ENCODE results near the gene ANAPC15.

The ANAPC15 gene

GRCh38 chr11:72078477-72078876, 34.0 kb downstream of the ANAPC15 start:
- peak overlapping the region; percentile 77 for H3K4me3 ChIP-seq (ENCODE audit: low read depth, low read length)
- CTCF ChIA-PET, result interaction anchor here (1.0 to 2.5 kb wide), 3 partner anchors 13 to 53 kb away, joined by 3 to 22 read pairs (median 6); no protein-coding TSS in a partner anchor
- H3K27ac ChIP-seq (ENCODE audit: extremely low read depth, low read depth, low read length), result no peak overlapping the region
- POLR2A ChIA-PET, result interaction anchor here (0.6 to 1.4 kb wide), 4 partner anchors 8 to 278 kb away, joined by 3 to 7 read pairs (median 4); no protein-coding TSS in a partner anchor
- TF ChIP-seq ZNF175 (tag by site-specific recombination; IDR thresholded peaks at IDR 0.05) (no peak), SP7 (tag by site-specific recombination; IDR thresholded peaks at IDR 0.05) (no peak), ZNF514 (tag by site-specific recombination; IDR thresholded peaks at IDR 0.05) (no peak), IKZF3 (tag by site-specific recombination; IDR thresholded peaks at IDR 0.05) (no peak), PRDM6 (tag by site-specific recombination; IDR thresholded peaks at IDR 0.05) (no peak), ZFHX2 (tag by site-specific recombination; conservative IDR thresholded peaks at IDR 0.05) (no peak), ZNF549 (tag by site-specific recombination; IDR thresholded peaks at IDR 0.05) (no peak), BCL11B (tag by site-specific recombination; IDR thresholded peaks at IDR 0.05; ENCODE audit: low read depth) (no peak), ZNF596 (tag by site-specific recombination; IDR thresholded peaks at IDR 0.05) (no peak), KLF16 (tag by site-specific recombination; IDR thresholded peaks at IDR 0.05) (no peak)
- H3K36me3 ChIP-seq (ENCODE audit: control insufficient read depth in 2 of 2, insufficient read depth in 1 of 2, low read length in 2 of 2), result peaks cover 0 to 8% of the 10 kb centered on the region in 2 experiments; a peak in 2 of 3 replicates
- no peaks in the 10 kb centered on the region for H3K4me1 ChIP-seq (ENCODE audit: control insufficient read depth, insufficient read depth, low read length)
- no peaks in the 10 kb centered on the region for H3K9me3 ChIP-seq (ENCODE audit: control insufficient read depth, insufficient read depth, low read depth, low read length)

GRCh38 chr11:72075756-72076155, 36.7 kb downstream of the ANAPC15 start:
- Histone ChIP-seq H3K4me3 (ENCODE audit: low read depth, low read length) (no peak overlapping the region), H3K27ac (ENCODE audit: extremely low read depth, low read depth, low read length) (no peak overlapping the region), H3K4me1 (ENCODE audit: control insufficient read depth, insufficient read depth, low read length) (no peaks in the 10 kb centered on the region), H3K9me3 (ENCODE audit: control insufficient read depth, insufficient read depth, low read depth, low read length) (no peaks in the 10 kb centered on the region), H3K36me3 (ENCODE audit: control insufficient read depth in 2 of 2, insufficient read depth in 1 of 2, low read length in 2 of 2) (peaks cover 0 to 8% of the 10 kb centered on the region in 2 experiments; a peak in 2 of 3 replicates)
- ChIA-PET CTCF (interaction anchor here (1.4 kb wide), 1 partner anchor 15 kb away, joined by 3 read pairs; no protein-coding TSS in a partner anchor), POLR2A (interaction anchor here (0.9 kb wide), 1 partner anchor 43 kb away, joined by 3 read pairs; no protein-coding TSS in a partner anchor)
- no peak for TF ChIP-seq ZNF670 (tag by site-specific recombination; IDR thresholded peaks at IDR 0.05; ENCODE audit: low read depth)
- TF ChIP-seq ZNF660 (tag by site-specific recombination; IDR thresholded peaks at IDR 0.05), result no peak
- no peak for TF ChIP-seq ZNF155 (tag by site-specific recombination; IDR thresholded peaks at IDR 0.05)
- TF ChIP-seq TCF7L2 (IDR thresholded peaks at IDR 0.05; ENCODE audit: borderline replicate concordance, low read depth, low read length), result no peak
- TF ChIP-seq ZNF140 (tag by site-specific recombination; IDR thresholded peaks at IDR 0.05), result no peak
- TF ChIP-seq ZBTB26 (tag by site-specific recombination; optimal IDR thresholded peaks at IDR 0.05), result no peak
- no peak for TF ChIP-seq ZNF639 (tag by site-specific recombination; IDR thresholded peaks at IDR 0.05)
- no peak for TF ChIP-seq ZFP69B (tag by site-specific recombination; IDR thresholded peaks at IDR 0.05)
- no peak for TF ChIP-seq ZNF341 (tag by site-specific recombination; IDR thresholded peaks at IDR 0.05; ENCODE audit: low read depth)
- TF ChIP-seq GLI2 (tag by site-specific recombination; IDR thresholded peaks at IDR 0.05; ENCODE audit: borderline replicate concordance, low read depth), result no peak
- no peak for TF ChIP-seq PRDM1 (tag by site-specific recombination; IDR thresholded peaks at IDR 0.05)
- TF ChIP-seq KLF16 (tag by site-specific recombination; IDR thresholded peaks at IDR 0.05), result no peak
- TF ChIP-seq ZNF560 (tag by site-specific recombination; IDR thresholded peaks at IDR 0.05; ENCODE audit: borderline replicate concordance), result no peak
- TF ChIP-seq ZNF600 (tag by site-specific recombination; IDR thresholded peaks at IDR 0.05), result no peak
- TF ChIP-seq ZNF701 (tag by site-specific recombination; IDR thresholded peaks at IDR 0.05), result no peak
- TF ChIP-seq ZNF549 (tag by site-specific recombination; IDR thresholded peaks at IDR 0.05), result no peak
- no peak for TF ChIP-seq ZNF645 (tag by site-specific recombination; IDR thresholded peaks at IDR 0.05)
- TF ChIP-seq HIC1 (tag by site-specific recombination; IDR thresholded peaks at IDR 0.05), result no peak
- no peak for TF ChIP-seq ZNF169 (tag by site-specific recombination; IDR thresholded peaks at IDR 0.05)
- TF ChIP-seq ZNF629 (tag by site-specific recombination; IDR thresholded peaks at IDR 0.05), result no peak
